Measurements from ENCODE around the gene PIF1.

The PIF1 gene

DNA sequence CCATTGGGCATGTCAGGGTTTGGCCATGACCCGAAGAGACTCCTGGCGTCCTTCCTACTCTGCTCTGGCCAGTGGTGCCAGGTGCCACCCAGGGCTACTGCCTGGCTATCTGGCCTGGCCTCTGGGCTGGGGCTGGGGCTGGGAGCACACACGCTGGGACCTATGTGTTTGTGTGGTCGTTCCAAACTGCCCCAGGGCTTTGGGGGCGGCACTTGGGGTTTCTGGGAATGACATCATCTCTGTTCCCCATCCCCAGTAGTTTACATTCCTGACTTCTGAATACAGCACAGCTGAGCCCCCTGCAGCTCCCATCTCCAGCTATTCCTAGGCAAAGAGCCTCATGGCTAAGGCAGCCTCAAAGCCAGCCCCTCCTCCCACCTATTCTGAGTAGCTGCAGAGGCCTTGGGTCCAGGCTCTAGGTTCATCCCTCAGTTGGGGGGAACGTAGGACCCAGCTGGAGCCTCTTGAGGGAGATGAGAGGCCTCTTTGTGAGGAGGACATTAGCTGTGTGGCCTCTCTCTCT lies 40.6 kb upstream of the PIF1 start:
- H4K20me1 ChIP-seq (ENCODE audit: insufficient read depth, low read length, poor library complexity, severe bottlenecking) = no peaks in the 10 kb centered on the region
- no peaks in the 10 kb centered on the region for H3K4me1 ChIP-seq (ENCODE audit: insufficient read depth, low read length, poor library complexity, severe bottlenecking)
- no peak overlapping the region for H3K4me2 ChIP-seq (ENCODE audit: low read depth, low read length, poor library complexity, severe bottlenecking)
- peaks cover 52% of the 10 kb centered on the region; the same call in 1 of the 2 replicates for H3K36me3 ChIP-seq (ENCODE audit: insufficient read depth, low read length)
- no peaks in the 10 kb centered on the region for H3K79me2 ChIP-seq (ENCODE audit: insufficient read depth, low read length)
- TF ChIP-seq, protein P1, sequence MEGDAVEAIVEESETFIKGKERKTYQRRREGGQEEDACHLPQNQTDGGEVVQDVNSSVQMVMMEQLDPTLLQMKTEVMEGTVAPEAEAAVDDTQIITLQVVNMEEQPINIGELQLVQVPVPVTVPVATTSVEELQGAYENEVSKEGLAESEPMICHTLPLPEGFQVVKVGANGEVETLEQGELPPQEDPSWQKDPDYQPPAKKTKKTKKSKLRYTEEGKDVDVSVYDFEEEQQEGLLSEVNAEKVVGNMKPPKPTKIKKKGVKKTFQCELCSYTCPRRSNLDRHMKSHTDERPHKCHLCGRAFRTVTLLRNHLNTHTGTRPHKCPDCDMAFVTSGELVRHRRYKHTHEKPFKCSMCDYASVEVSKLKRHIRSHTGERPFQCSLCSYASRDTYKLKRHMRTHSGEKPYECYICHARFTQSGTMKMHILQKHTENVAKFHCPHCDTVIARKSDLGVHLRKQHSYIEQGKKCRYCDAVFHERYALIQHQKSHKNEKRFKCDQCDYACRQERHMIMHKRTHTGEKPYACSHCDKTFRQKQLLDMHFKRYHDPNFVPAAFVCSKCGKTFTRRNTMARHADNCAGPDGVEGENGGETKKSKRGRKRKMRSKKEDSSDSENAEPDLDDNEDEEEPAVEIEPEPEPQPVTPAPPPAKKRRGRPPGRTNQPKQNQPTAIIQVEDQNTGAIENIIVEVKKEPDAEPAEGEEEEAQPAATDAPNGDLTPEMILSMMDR (conservative IDR thresholded peaks at IDR 0.05; ENCODE audit: low read length) = no peak
- TF ChIP-seq EZH2phosphoT487 (IDR thresholded peaks at IDR 0.05; ENCODE audit: borderline replicate concordance) = no peak
- no peaks in the 10 kb centered on the region for H3K9me3 ChIP-seq (ENCODE audit: insufficient read depth, low read depth, low read length)
- no peak overlapping the region for H3K4me3 ChIP-seq (ENCODE audit: low read length, poor library complexity, severe bottlenecking)
- no peaks in the 10 kb centered on the region for H3F3A ChIP-seq (ENCODE audit: low read depth)
- no peaks in the 10 kb centered on the region for H3K9me2 ChIP-seq (replicated peaks; ENCODE audit: low read depth, low read length)
- no peak overlapping the region for H3K9ac ChIP-seq (ENCODE audit: low read depth, low read length, poor library complexity, severe bottlenecking)
- no peak overlapping the region for H2AFZ ChIP-seq (ENCODE audit: low read length)
- H3K27me3 ChIP-seq (ENCODE audit: insufficient read depth, low read length, poor library complexity, severe bottlenecking) = no peaks in the 10 kb centered on the region

GRCh38 chr15:64865126-64865997 lies 39.9 kb upstream of the PIF1 start:
- Histone ChIP-seq H3K36me3 (ENCODE audit: insufficient read depth, low read length) (peaks cover 59% of the 10 kb centered on the region; the same call in 1 of the 2 replicates), H3K9me2 (replicated peaks; ENCODE audit: low read depth, low read length) (no peaks in the 10 kb centered on the region), H3K4me3 (ENCODE audit: low read length, poor library complexity, severe bottlenecking) (no peak overlapping the region), H3F3A (ENCODE audit: low read depth) (no peaks in the 10 kb centered on the region), H3K9me3 (ENCODE audit: insufficient read depth, low read depth, low read length) (no peaks in the 10 kb centered on the region), H4K20me1 (ENCODE audit: insufficient read depth, low read length, poor library complexity, severe bottlenecking) (no peaks in the 10 kb centered on the region), H3K9ac (ENCODE audit: low read depth, low read length, poor library complexity, severe bottlenecking) (no peak overlapping the region), H3K4me1 (ENCODE audit: insufficient read depth, low read length, poor library complexity, severe bottlenecking) (no peaks in the 10 kb centered on the region), H3K27me3 (ENCODE audit: insufficient read depth, low read length, poor library complexity, severe bottlenecking) (no peaks in the 10 kb centered on the region), H2AFZ (ENCODE audit: low read length) (no peak overlapping the region), H3K4me2 (ENCODE audit: low read depth, low read length, poor library complexity, severe bottlenecking) (no peak overlapping the region), H3K79me2 (ENCODE audit: insufficient read depth, low read length) (peaks cover 6% of the 10 kb centered on the region; the same call in 1 of the 2 replicates)
- TF ChIP-seq, protein P1 (conservative IDR thresholded peaks at IDR 0.05; ENCODE audit: low read length) = no peak
- TF ChIP-seq EZH2phosphoT487 (IDR thresholded peaks at IDR 0.05; ENCODE audit: borderline replicate concordance) = no peak

- H3K79me2 ChIP-seq (ENCODE audit: insufficient read depth, low read length) = peaks cover 19% of the 10 kb centered on the region; the same call in 1 of the 2 replicates
- no peaks in the 10 kb centered on the region for H3F3A ChIP-seq (ENCODE audit: low read depth)
- TF ChIP-seq EZH2phosphoT487 (IDR thresholded peaks at IDR 0.05; ENCODE audit: borderline replicate concordance) = no peak
- TF ChIP-seq, protein P1 (conservative IDR thresholded peaks at IDR 0.05; ENCODE audit: low read length) = no peak
- peaks cover 6% of the 10 kb centered on the region for H4K20me1 ChIP-seq (ENCODE audit: insufficient read depth, low read length, poor library complexity, severe bottlenecking)
- H3K9me2 ChIP-seq (replicated peaks; ENCODE audit: low read depth, low read length) = no peaks in the 10 kb centered on the region
- no peak overlapping the region for H3K4me3 ChIP-seq (ENCODE audit: low read length, poor library complexity, severe bottlenecking)
- H3K27me3 ChIP-seq (ENCODE audit: insufficient read depth, low read length, poor library complexity, severe bottlenecking) = no peaks in the 10 kb centered on the region
- no peaks in the 10 kb centered on the region for H3K9me3 ChIP-seq (ENCODE audit: insufficient read depth, low read depth, low read length)
- peaks cover 72% of the 10 kb centered on the region; the same call in 1 of the 2 replicates for H3K36me3 ChIP-seq (ENCODE audit: insufficient read depth, low read length)
- H3K9ac ChIP-seq (ENCODE audit: low read depth, low read length, poor library complexity, severe bottlenecking) = no peak overlapping the region
- no peaks in the 10 kb centered on the region for H3K4me1 ChIP-seq (ENCODE audit: insufficient read depth, low read length, poor library complexity, severe bottlenecking)
- no peak overlapping the region for H3K4me2 ChIP-seq (ENCODE audit: low read depth, low read length, poor library complexity, severe bottlenecking)
- H2AFZ ChIP-seq (ENCODE audit: low read length) = no peak overlapping the region
Observed at GRCh38 chr15:64864068-64864467, 38.6 kb upstream of the PIF1 start.

Data from Loucy (cell line).